Hematopoietic multipotent progenitor cell treated with erythropoietin and hydrocortisone succinate and interleukin-3 and kit ligand, for 17 days (in vitro differentiated cells): ENCODE measurements around the gene PAPSS2.
"Not testable (repeated sequence)": the region's sequence is repeated elsewhere in the genome, so short reads cannot be mapped to it uniquely, and the experiment has no call there.

Source experiments
- DNase-seq: peaks from one replicate; pipeline ENCODE4 v3.0.0-alpha.2; 2015; ENCODE audit warnings: low spot score

The PAPSS2 gene

DNA sequence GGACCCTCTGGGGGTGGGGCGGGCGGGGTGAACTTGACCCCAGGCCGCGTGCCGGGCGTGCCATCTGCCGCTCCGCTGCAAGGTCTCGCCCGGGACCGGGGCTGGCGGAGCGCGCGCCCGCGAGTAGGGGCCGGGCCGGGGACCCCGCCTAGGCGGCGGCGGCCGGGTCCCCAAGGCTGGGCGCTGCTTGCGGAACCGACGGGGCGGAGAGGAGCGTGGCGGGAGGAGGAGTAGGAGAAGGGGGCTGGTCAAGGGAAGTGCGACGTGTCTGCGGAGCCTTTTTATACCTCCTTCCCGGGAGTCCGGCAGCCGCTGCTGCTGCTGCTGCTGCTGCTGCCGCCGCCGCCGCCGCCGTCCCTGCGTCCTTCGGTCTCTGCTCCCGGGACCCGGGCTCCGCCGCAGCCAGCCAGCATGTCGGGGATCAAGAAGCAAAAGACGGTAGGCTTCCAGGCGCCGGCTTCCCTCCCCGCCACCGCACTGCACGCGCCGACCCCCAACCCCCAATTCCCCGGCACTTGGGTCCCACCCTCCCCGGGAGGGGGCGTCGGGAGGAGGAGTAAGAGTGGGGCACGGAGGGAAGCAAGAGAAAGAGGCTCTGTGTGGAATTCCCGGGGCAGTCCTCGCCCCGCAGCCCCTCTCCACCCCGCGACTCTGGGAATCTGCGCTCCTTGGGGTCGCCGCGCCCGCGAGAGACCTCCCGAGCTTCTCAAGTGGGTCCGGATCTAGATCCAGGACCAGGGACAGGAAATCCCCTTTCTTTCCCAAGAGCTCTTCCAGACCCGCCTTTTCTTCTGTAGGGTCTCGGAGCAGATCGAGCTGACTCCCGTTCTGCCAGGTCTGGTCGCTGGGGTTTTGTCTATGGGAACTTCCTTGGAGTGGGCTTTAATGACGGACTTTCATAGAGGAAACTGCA is at the start of gene PAPSS2:
TSS of gene PAPSS2 (plus strand) at position 308 of the 913 bp plus-strand sequence. CDS start at position 412, 104 bp downstream.
- DNase-seq = no peak

DNA sequence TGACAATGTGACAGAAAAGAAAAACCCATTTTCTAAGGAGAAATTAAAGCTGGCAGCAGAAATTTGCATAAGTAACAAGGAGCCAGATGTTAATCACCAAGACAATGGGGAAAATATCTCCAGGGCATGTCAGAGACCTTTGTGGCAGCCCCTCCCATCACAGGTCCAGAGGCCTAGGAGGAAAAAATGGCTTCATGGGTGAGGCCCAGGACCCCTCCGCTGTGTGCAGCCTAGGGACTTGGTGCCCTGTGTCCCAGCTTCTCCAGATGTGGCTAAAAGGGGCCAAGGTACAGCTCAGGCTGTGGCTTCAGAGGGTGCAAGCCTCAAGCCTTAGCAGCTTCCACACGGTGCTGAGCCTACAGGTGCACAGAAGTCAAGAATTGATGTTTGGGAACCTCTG is 48.3 kb upstream of the PAPSS2 start:
- not testable (repeated sequence) for DNase-seq

GRCh38 chr10:87612115-87612514 is 47.6 kb upstream of the PAPSS2 start:
- no peak for DNase-seq

- no peak for DNase-seq
Observed at GRCh38 chr10:87613751-87614150, 45.9 kb upstream of the PAPSS2 start.

DNA sequence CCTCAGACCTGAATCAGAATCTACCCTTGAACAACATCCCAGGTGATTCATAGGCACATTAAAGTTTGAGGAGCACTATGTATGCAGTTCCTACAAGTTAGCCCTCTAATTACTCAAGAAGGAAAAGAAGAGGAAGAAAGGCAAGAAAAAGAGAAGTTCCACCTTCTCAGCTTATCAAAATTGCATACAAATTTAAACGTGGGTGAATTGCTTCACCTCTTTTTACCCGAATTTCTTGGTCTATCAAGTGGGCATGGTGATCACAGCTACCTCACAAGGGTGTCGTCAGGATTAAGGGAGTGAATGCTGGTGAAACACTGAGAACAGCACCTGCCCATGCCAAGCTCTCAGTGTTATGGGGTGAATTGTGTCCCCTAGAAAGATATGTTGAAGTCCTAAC is 43.8 kb upstream of the PAPSS2 start:
- no peak for DNase-seq

GRCh38 chr10:87617503-87617902 is 42.2 kb upstream of the PAPSS2 start:
- no peak for DNase-seq

DNA sequence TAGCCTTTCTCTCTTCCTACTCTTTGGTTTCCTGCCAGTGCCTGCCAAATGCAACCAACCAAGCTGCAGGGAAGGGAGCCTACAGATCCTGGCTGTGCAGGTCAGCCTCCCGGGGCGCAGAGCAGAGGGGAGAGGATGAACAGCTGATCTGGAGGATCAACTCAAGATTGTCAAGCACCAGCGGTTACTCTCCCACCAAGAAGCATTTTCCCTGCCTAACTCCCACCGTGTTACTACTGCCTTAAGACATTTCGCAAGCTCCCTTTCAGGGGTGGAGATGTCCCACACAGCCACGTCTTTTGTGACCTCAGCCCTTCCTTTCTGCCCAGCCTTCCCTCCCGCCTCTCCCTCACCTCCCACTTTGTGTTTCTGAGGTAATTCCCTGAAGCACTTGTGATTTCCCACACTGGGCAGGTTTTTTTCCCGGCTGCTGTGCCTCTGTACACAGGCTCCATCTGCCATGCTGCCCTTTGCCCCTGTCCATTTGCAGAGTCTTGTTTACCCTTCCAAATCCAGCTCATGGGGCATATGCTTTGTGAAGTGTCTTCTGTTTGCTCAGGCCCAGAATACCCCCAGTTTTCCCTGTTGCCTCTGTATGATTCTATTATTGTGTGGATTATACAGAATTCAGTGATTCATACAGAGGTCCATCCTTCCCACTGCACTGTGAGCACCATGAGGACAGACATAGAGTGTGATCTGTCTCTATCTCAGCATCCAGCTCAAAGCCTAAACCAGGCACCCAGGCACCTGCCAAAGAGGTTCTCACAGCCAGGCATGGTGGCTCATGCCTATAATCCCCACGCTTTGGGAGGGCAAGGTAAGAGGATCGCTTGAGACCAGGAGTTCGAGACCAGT is 40.9 kb upstream of the PAPSS2 start:
- no peak for DNase-seq

DNA sequence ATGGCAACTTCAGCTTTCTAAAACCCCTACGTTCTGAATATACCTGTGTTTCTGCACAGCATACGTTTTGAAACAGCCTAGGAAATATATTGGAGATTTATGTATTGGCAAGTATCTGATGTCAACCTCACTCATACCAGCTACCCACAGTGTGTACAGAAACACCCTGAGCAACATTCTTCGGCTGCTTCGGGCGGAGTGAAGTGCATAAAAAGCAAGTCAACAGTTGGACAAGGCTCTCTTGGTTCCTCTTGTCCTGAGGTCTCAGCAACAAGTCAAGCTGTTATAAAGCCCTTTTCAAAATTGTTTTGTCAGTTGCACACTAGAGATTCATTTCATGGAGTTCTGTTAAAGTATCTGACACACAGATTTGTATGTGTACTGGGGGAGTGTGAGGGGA is 40.0 kb upstream of the PAPSS2 start:
- DNase-seq = no peak

GRCh38 chr10:87621440-87621839 is 38.2 kb upstream of the PAPSS2 start:
- not testable (repeated sequence) for DNase-seq

- DNase-seq = no peak
Observed at GRCh38 chr10:87622314-87623004, 37.2 kb upstream of the PAPSS2 start.

DNA sequence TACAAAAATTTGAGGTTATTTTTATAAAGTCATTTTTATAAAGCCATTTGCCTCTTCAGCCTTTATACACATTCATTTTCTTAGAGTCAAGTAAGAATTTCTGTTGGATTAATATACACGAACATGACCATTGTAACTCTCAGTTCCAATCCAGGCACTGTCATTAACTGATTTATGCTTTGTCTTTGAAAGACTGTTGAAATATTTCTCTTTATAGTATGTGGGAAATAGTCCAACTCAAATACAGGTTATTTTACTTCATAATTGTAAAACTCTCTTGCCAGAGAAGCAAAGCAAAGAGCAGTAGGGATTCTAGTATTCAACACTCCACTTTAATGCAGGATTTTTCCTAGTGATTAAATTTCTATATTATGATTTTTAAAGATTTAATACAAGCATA is 36.5 kb upstream of the PAPSS2 start:
- no peak for DNase-seq

- DNase-seq = no peak
Observed at GRCh38 chr10:87625661-87626060, 34.0 kb upstream of the PAPSS2 start.

- no peak for DNase-seq
Observed at GRCh38 chr10:87626422-87626892, 33.2 kb upstream of the PAPSS2 start.

- no peak for DNase-seq
Observed at GRCh38 chr10:87630171-87630570, 29.5 kb upstream of the PAPSS2 start.

DNA sequence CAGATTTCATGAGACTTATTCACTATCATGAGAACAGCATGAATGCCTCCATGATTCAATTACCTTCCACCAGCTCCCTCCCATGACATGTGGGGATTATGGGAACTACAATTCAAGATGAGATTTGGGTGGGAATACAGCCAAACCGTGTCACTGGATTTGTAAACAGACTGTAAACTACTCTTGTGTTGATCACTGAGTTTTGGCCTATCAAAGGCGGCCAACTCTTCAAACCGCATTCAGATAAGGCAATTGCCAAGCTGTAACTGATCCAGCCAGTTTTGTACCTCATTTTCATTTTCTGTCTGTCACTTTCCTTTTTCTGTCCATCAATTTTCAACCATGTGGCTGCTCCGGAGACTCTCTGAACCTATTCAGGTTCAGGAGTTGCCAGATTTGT is 27.2 kb upstream of the PAPSS2 start:
- DNase-seq = no peak

- DNase-seq = no peak
Observed at GRCh38 chr10:87634311-87634710, 25.4 kb upstream of the PAPSS2 start.

GRCh38 chr10:87635498-87636312 is 24.0 kb upstream of the PAPSS2 start:
- no peak for DNase-seq

- DNase-seq = no peak
Observed at GRCh38 chr10:87636313-87636915, 23.3 kb upstream of the PAPSS2 start.

DNA sequence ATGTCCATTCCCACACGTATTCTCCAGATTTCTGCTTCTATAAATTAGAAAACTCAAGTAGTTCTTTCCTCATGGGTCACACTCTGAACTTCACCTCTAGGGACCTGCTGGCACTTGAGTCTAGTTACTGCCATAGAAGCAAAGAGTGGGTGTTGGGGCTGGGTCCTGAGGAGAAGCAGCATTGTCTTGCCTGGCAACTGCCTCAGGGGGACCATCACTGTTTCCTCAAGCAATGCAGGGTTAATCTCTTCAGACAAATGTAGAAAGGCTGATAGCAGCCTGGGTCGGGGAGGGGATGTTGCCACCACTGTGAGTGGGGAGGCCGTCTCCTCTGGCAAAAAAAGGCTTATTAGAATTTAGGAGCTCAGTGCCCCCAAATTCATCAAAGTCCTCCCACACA is 20.2 kb upstream of the PAPSS2 start:
- DNase-seq = no peak

GRCh38 chr10:87640043-87640442 is 19.6 kb upstream of the PAPSS2 start:
- DNase-seq = no peak

- no peak for DNase-seq
Observed at GRCh38 chr10:87642486-87642885, 17.2 kb upstream of the PAPSS2 start.
